HCT116 (cell line): ENCODE results near the gene MALL. TPM values are rescaled to one million over a fixed set of nuclear protein-coding genes. Genes with fewer than 3 reads are reported as not detected.

ENCODE experiments used
- ATAC-seq: fragments of 200-7000 bp; cut with Tn5 transposase; 2 replicates; pipeline ENCODE4 v1.9.1; 2020; ENCODE audit warnings: mild to moderate bottlenecking, moderate library complexity
- BruUV-seq: library from RNA; stranded (reverse); fragments of 400-500 nt; replicated peaks from 2 replicates; lab custom pipeline; 2021; lab: Mats Ljungman, UMichigan
- CTCF ChIA-PET: fragments of 300-600 bp; sonication (Branson Sonifier 250); formaldehyde crosslinking; loops from one replicate; lab custom pipeline; 2021; ENCODE audit warnings: antibody characterized with exemption; lab: Charles Lee
- POLR2A ChIA-PET: fragments of 300-600, 350-600 bp; sonication (Branson Sonifier 250); formaldehyde crosslinking; loops from one replicate; lab custom pipeline; 2021; ENCODE audit warnings: antibody characterized with exemption; lab: Charles Lee
- RAD21 ChIA-PET, 2 experiments: fragments of 300-600 bp; sonication (Branson Sonifier 250); formaldehyde crosslinking; loops; one replicate each; lab custom pipeline; 2023; ENCODE audit warnings: low total read pairs in 2 of 2; ENCODE audit not compliant: uncharacterized antibody in 2 of 2, unreplicated experiment in 2 of 2, low non-redundant PET in 1 of 2; lab: Charles Lee
- DNase-seq: peaks from one replicate; pipeline ENCODE4 v3.0.0-alpha.2; 2010; ENCODE audit warnings: low read depth, low spot score
- H2AFZ ChIP-seq: fragments of 200-600 bp; shearing (Covaris generic), sonication (generic); 2 replicates; pipeline ENCODE4 v1.6.1; 2017; ENCODE audit warnings: low read depth, mixed run types, mixed read lengths, antibody characterized with exemption, low read length; ENCODE audit not compliant: poor library complexity, severe bottlenecking
- H3K27ac ChIP-seq: 2 replicates; pipeline ENCODE4 v1.5.1; 2012; ENCODE audit warnings: low read depth, low read length
- H3K27me3 ChIP-seq: fragments of 200-600 bp; sonication (generic); 2 replicates; pipeline ENCODE4 v1.6.1; 2016; ENCODE audit warnings: mixed run types, low read length, mixed read lengths; ENCODE audit not compliant: insufficient read depth
- H3K36me3 ChIP-seq, 2 experiments: fragments of 200-500 bp in 1 of 2; fragments of 200-600 bp in 1 of 2; sonication (Bioruptor generic) in 1 of 2; sonication (generic) in 1 of 2; 2 replicates each; pipeline versions ENCODE4 v1.5.1 to v1.6.1; 2014 to 2016; ENCODE audit warnings: low read length in 2 of 2, inconsistent platforms in 1 of 2, mixed read lengths in 1 of 2, mixed run types in 1 of 2; ENCODE audit not compliant: insufficient read depth in 2 of 2, control insufficient read depth in 1 of 2
- H3K4me1 ChIP-seq, 2 experiments: fragments of 200-600 bp in 1 of 2; sonication (generic) in 1 of 2; 2 replicates each; pipeline versions ENCODE4 v1.5.1 to v1.6.1; 2012 to 2017; ENCODE audit warnings: low read length in 2 of 2, inconsistent platforms in 1 of 2, mild to moderate bottlenecking in 1 of 2, mixed read lengths in 1 of 2, mixed run types in 1 of 2, moderate library complexity in 1 of 2; ENCODE audit not compliant: insufficient read depth in 2 of 2, control insufficient read depth in 1 of 2
- H3K4me2 ChIP-seq: fragments of 200-600 bp; sonication (generic); 2 replicates; pipeline ENCODE4 v1.6.1; 2017; ENCODE audit warnings: mixed run types, low read length, mixed read lengths
- H3K4me3 ChIP-seq, 2 experiments: fragments of 200-600 bp in 1 of 2; sonication (generic) in 1 of 2; replicated peaks in 1 of 2; 2 replicates each; pipeline ENCODE4 v1.5.1; 2011 to 2016; ENCODE audit warnings: low read length in 2 of 2, control low read depth in 1 of 2, low read depth in 1 of 2, mild to moderate bottlenecking in 1 of 2, mixed read lengths in 1 of 2, mixed run types in 1 of 2
- H3K79me2 ChIP-seq: fragments of 200-600 bp; sonication (generic); 2 replicates; pipeline ENCODE4 v1.6.1; 2017; ENCODE audit warnings: mild to moderate bottlenecking, mixed run types, low read length, moderate library complexity, mixed read lengths; ENCODE audit not compliant: insufficient read depth
- H3K9ac ChIP-seq: fragments of 200-600 bp; sonication (generic); 2 replicates; pipeline ENCODE4 v1.6.1; 2016; ENCODE audit warnings: low read length, mixed read lengths
- H3K9me2 ChIP-seq: fragments of 200-600 bp; sonication (generic), shearing (Covaris generic); 2 replicates; pipeline ENCODE4 v1.6.1; 2017; ENCODE audit warnings: mixed run types, mild to moderate bottlenecking, moderate library complexity; ENCODE audit not compliant: insufficient read depth
- H3K9me3 ChIP-seq, 2 experiments: fragments of 200-500 bp in 1 of 2; fragments of 200-600 bp in 1 of 2; sonication (Bioruptor generic) in 1 of 2; sonication (generic) in 1 of 2; 2 replicates each; pipeline ENCODE4 v1.6.1; 2014 to 2017; ENCODE audit warnings: low read length in 2 of 2, mixed read lengths in 2 of 2, inconsistent platforms in 1 of 2, low read depth in 1 of 2, mild to moderate bottlenecking in 1 of 2, mixed run types in 1 of 2, moderate library complexity in 1 of 2; ENCODE audit not compliant: control insufficient read depth in 1 of 2, insufficient read depth in 1 of 2
- H4K20me1 ChIP-seq: fragments of 200-600 bp; sonication (generic), shearing (Covaris generic); 2 replicates; pipeline ENCODE4 v1.6.1; 2017; ENCODE audit warnings: mixed run types, mild to moderate bottlenecking, moderate library complexity; ENCODE audit not compliant: insufficient read depth
- CBX3 ChIP-seq: IDR thresholded peaks from 2 replicates; pipeline ENCODE4 v1.6.1; 2012; ENCODE audit warnings: low read depth
- CEBPB ChIP-seq: IDR thresholded peaks from 2 replicates; pipeline ENCODE4 v1.6.1; 2012; ENCODE audit warnings: low read depth
- ELF1 ChIP-seq: IDR thresholded peaks from 2 replicates; pipeline ENCODE4 v1.6.1; 2012; ENCODE audit warnings: low read depth, borderline replicate concordance
- EZH2 ChIP-seq: fragments of 200-600 bp; sonication (generic); IDR thresholded peaks from 2 replicates; pipeline ENCODE4 v1.6.1; 2017; ENCODE audit warnings: antibody characterized with exemption, mixed run types
- POLR2A ChIP-seq: IDR thresholded peaks from 2 replicates; pipeline ENCODE4 v1.7.0; 2011; ENCODE audit warnings: borderline replicate concordance; ENCODE audit not compliant: insufficient read depth, insufficient read length; ENCODE audit errors: extremely low read depth
- POLR2AphosphoS5 ChIP-seq: IDR thresholded peaks from 2 replicates; pipeline ENCODE4 v1.6.1; 2011; ENCODE audit warnings: mild to moderate bottlenecking, low read depth, low read length, moderate library complexity
- SP1 ChIP-seq: IDR thresholded peaks from 2 replicates; pipeline ENCODE4 v1.6.1; 2012; ENCODE audit warnings: low read depth
- SRF ChIP-seq: IDR thresholded peaks from 2 replicates; pipeline ENCODE4 v1.6.1; 2012; ENCODE audit warnings: low read depth
- YY1 ChIP-seq: IDR thresholded peaks from 2 replicates; pipeline ENCODE4 v1.6.1; 2011; ENCODE audit warnings: low read length, low read depth, moderate library complexity, mild to moderate bottlenecking; ENCODE audit not compliant: insufficient replicate concordance; ENCODE audit errors: extremely low read depth
- ZFX ChIP-seq: fragments of 450-650 bp; IDR thresholded peaks from 2 replicates; pipeline ENCODE4 v1.6.1; 2017
- intact Hi-C: fragments of 100-400 bp; cut with micrococcal nuclease; formaldehyde crosslinking; loops from 2 replicates; pipeline ENCODE4 v1.10.0; 2022
- total RNA-seq: library from RNA; stranded (reverse); gene quantifications from one replicate; pipeline ENCODE4 v1.2.1, GENCODE V29; 2021; ENCODE audit not compliant: unreplicated experiment
- TF ChIP-seq, protein P1 (sequence below): IDR thresholded peaks from 2 replicates; pipeline ENCODE4 v1.6.1; 2012; ENCODE audit warnings: low read depth
- TF ChIP-seq, protein P2 (sequence below): IDR thresholded peaks from 2 replicates; pipeline ENCODE4 v1.6.1; 2012
- TF ChIP-seq, protein P3 (sequence below): IDR thresholded peaks from 2 replicates; pipeline ENCODE4 v1.6.1; 2012

The MALL gene
- total RNA-seq, 1 experiment from 2014 or later = 223 TPM

GRCh38 chr2:110120171-110121051, 4.8 kb upstream of the MALL start:
- H3K4me1 ChIP-seq = peaks cover 24 to 60% of the 10 kb centered on the region in 2 experiments
- ChIA-PET POLR2A (no interaction called here), RAD21 (no interaction called here), CTCF (no interaction called here)
- intact Hi-C loops = no loop called here
- H3K4me3 ChIP-seq = no peak overlapping the region
- peaks cover 9% of the 10 kb centered on the region for H3K79me2 ChIP-seq
- TF ChIP-seq SRF (no peak), SP1 (no peak), POLR2A (no peak), ZFX (no peak), CBX3 (no peak), YY1 (no peak), POLR2AphosphoS5 (no peak), EZH2 (no peak), CEBPB (no peak), ELF1 (no peak)
- TF ChIP-seq, protein P1, sequence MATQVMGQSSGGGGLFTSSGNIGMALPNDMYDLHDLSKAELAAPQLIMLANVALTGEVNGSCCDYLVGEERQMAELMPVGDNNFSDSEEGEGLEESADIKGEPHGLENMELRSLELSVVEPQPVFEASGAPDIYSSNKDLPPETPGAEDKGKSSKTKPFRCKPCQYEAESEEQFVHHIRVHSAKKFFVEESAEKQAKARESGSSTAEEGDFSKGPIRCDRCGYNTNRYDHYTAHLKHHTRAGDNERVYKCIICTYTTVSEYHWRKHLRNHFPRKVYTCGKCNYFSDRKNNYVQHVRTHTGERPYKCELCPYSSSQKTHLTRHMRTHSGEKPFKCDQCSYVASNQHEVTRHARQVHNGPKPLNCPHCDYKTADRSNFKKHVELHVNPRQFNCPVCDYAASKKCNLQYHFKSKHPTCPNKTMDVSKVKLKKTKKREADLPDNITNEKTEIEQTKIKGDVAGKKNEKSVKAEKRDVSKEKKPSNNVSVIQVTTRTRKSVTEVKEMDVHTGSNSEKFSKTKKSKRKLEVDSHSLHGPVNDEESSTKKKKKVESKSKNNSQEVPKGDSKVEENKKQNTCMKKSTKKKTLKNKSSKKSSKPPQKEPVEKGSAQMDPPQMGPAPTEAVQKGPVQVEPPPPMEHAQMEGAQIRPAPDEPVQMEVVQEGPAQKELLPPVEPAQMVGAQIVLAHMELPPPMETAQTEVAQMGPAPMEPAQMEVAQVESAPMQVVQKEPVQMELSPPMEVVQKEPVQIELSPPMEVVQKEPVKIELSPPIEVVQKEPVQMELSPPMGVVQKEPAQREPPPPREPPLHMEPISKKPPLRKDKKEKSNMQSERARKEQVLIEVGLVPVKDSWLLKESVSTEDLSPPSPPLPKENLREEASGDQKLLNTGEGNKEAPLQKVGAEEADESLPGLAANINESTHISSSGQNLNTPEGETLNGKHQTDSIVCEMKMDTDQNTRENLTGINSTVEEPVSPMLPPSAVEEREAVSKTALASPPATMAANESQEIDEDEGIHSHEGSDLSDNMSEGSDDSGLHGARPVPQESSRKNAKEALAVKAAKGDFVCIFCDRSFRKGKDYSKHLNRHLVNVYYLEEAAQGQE = no peak
- TF ChIP-seq, protein P2, sequence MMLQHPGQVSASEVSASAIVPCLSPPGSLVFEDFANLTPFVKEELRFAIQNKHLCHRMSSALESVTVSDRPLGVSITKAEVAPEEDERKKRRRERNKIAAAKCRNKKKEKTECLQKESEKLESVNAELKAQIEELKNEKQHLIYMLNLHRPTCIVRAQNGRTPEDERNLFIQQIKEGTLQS = no peak
- TF ChIP-seq, protein P3, sequence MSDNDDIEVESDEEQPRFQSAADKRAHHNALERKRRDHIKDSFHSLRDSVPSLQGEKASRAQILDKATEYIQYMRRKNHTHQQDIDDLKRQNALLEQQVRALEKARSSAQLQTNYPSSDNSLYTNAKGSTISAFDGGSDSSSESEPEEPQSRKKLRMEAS = no peak
- H2AFZ ChIP-seq = no peak overlapping the region
- H3K27me3 ChIP-seq = no peaks in the 10 kb centered on the region
- DNase-seq = no peak
- H3K27ac ChIP-seq = no peak overlapping the region
- no peaks in the 10 kb centered on the region for H4K20me1 ChIP-seq
- no peaks in the 10 kb centered on the region for H3K9me2 ChIP-seq
- no peak overlapping the region for H3K9ac ChIP-seq
- H3K4me2 ChIP-seq = peak overlapping the region; percentile 43
- H3K9me3 ChIP-seq = no peaks in the 10 kb centered on the region
- no peak for ATAC-seq
- no TSS peak for BruUV-seq
- no peaks in the 10 kb centered on the region for H3K36me3 ChIP-seq
